Upper lobe of left lung (tissue), 6 donors: Measurements from ENCODE around the gene NFASC. TPM values are rescaled to one million over a fixed set of nuclear protein-coding genes. Genes with fewer than 3 reads are reported as not detected.

Experiments
- ATAC-seq, 2 donors: fragments of 200-7000 bp; cut with Tn5 transposase; one replicate each; pipeline ENCODE4 v1.9.1; 2022; ENCODE audit warnings: mild to moderate bottlenecking in 2 of 2, moderate library complexity in 2 of 2; ENCODE audit not compliant: low FRiP score in 2 of 2
- DNase-seq, 2 donors: peaks; one replicate each; pipeline ENCODE4 v3.0.0-alpha.2; 2019 to 2020
- H3K27ac ChIP-seq, 4 donors: fragments of 200-600 bp; sonication (generic); one replicate each; pipeline ENCODE4 v1.5.1; 2016 to 2019
- H3K27me3 ChIP-seq, 4 donors: fragments of 200-600 bp; sonication (generic); one replicate each; pipeline ENCODE4 v1.5.1; 2017 to 2019
- H3K36me3 ChIP-seq, 4 donors: fragments of 200-600 bp; sonication (generic); one replicate each; pipeline ENCODE4 v1.5.1; 2016 to 2019
- H3K4me1 ChIP-seq, 4 donors: fragments of 200-600 bp; sonication (generic); one replicate each; pipeline ENCODE4 v1.5.1; 2018 to 2019
- H3K4me3 ChIP-seq, 4 donors: fragments of 200-600 bp; sonication (generic); one replicate each; pipeline ENCODE4 v1.5.1; 2017 to 2019; ENCODE audit warnings: mild to moderate bottlenecking in 2 of 4, moderate library complexity in 1 of 4
- H3K9me3 ChIP-seq, 4 donors: fragments of 200-600 bp; sonication (generic); one replicate each; pipeline ENCODE4 v1.5.1; 2018 to 2019
- CTCF ChIP-seq, 6 experiments: fragments of 450-650 bp in 4 of 6; fragments of 200-600 bp in 2 of 6; sonication (generic) in 2 of 6; IDR thresholded peaks; one replicate each; pipeline ENCODE4 v1.5.1; 2016 to 2019; ENCODE audit warnings: antibody characterized with exemption in 6 of 6
- EP300 ChIP-seq, 4 donors: sonication (generic); formaldehyde crosslinking; IDR thresholded peaks; one replicate each; pipeline ENCODE4 v1.5.1; 2017; ENCODE audit warnings: antibody characterized with exemption in 4 of 4, control low read depth in 2 of 4
- POLR2A ChIP-seq, 4 donors: fragments of 450-650 bp; IDR thresholded peaks; one replicate each; pipeline ENCODE4 v1.5.1; 2016 to 2017; ENCODE audit warnings: antibody characterized with exemption in 4 of 4, mild to moderate bottlenecking in 2 of 4
- POLR2AphosphoS5 ChIP-seq, 2 donors: sonication (generic); formaldehyde crosslinking; IDR thresholded peaks; one replicate each; pipeline ENCODE4 v1.5.1; 2017; ENCODE audit warnings: antibody characterized with exemption in 2 of 2
- WGBS, 2 donors: methylation state at CpG; one replicate each; pipeline ENCODE4 v1.1.5; 2017 to 2018; 5-methylcytosine and 5-hydroxymethylcytosine counted together
- total RNA-seq, 6 donors: library from RNA; depleted of rRNA in 4 of 6; stranded (reverse); fragments of >200 nt in 4 of 6; gene quantifications; one replicate each; pipeline versions ENCODE4 v1.1.0 to v1.2.1, GENCODE V29; 2016 to 2021
- donor health status: DM: no; HTN: no; CAD: no; lungs with moderate emphysema.
- donor health status: DM: no; HTN: yes; CAD: no; lungs with severe emphysema.

NFASC gene
- total RNA-seq, 6 donors from 2014 or later = 5.5 to 16.8 (median 6.9) TPM

GRCh38 chr1:205048382-205048781, 177.7 kb downstream of the NFASC start:
- ATAC-seq (no peak), DNase-seq (no peak)
- peaks cover 0 to 18% (median 0%) of the 10 kb centered on the region in 4 donors for H3K27me3 ChIP-seq
- H3K36me3 ChIP-seq = no peaks in the 10 kb centered on the region
- no peaks in the 10 kb centered on the region for H3K9me3 ChIP-seq
- H3K4me3 ChIP-seq = no peak overlapping the region
- TF ChIP-seq CTCF (IDR thresholded peaks at IDR 0.05) (no peak), EP300 (IDR thresholded peaks at IDR 0.05) (no peak), POLR2AphosphoS5 (IDR thresholded peaks at IDR 0.05) (no peak), POLR2A (IDR thresholded peaks at IDR 0.05) (no peak)
- 86 to 97% methylated on average over 6 to 9 of the region's 9 CpGs for WGBS, 2 donors
- H3K4me1 ChIP-seq = no peaks in the 10 kb centered on the region
- no peak overlapping the region for H3K27ac ChIP-seq

- H3K36me3 ChIP-seq = no peaks in the 10 kb centered on the region
- 72 to 79% methylated on average over 4 to 6 of the region's 6 CpGs for WGBS, 2 donors
- H3K27me3 ChIP-seq = peaks cover 0 to 11% (median 0%) of the 10 kb centered on the region in 4 donors
- TF ChIP-seq POLR2AphosphoS5 (IDR thresholded peaks at IDR 0.05) = no peak
- TF ChIP-seq CTCF (IDR thresholded peaks at IDR 0.05) = no peak
- no peak for TF ChIP-seq EP300 (IDR thresholded peaks at IDR 0.05)
- TF ChIP-seq POLR2A (IDR thresholded peaks at IDR 0.05) = no peak
- no peaks in the 10 kb centered on the region for H3K9me3 ChIP-seq
- H3K4me1 ChIP-seq = no peaks in the 10 kb centered on the region
- no peak overlapping the region for H3K27ac ChIP-seq
- H3K4me3 ChIP-seq = no peak overlapping the region
- DNase-seq (no peak), ATAC-seq (no peak)
Observed at GRCh38 chr1:205049479-205049878, 178.8 kb downstream of the NFASC start.

GRCh38 chr1:205052690-205053089, 182.0 kb downstream of the NFASC start:
- WGBS, 2 donors = 78 to 100% methylated on average over 2 to 11 of the region's 11 CpGs
- H3K27me3 ChIP-seq = peaks cover 0 to 5% (median 0%) of the 10 kb centered on the region in 4 donors
- DNase-seq (no peak), ATAC-seq (no peak)
- no peak for TF ChIP-seq POLR2AphosphoS5 (IDR thresholded peaks at IDR 0.05)
- no peak for TF ChIP-seq CTCF (IDR thresholded peaks at IDR 0.05)
- TF ChIP-seq POLR2A (IDR thresholded peaks at IDR 0.05) = no peak
- no peak for TF ChIP-seq EP300 (IDR thresholded peaks at IDR 0.05)
- H3K4me1 ChIP-seq = no peaks in the 10 kb centered on the region
- no peaks in the 10 kb centered on the region for H3K9me3 ChIP-seq
- no peaks in the 10 kb centered on the region for H3K36me3 ChIP-seq
- no peak overlapping the region for H3K27ac ChIP-seq
- no peak overlapping the region for H3K4me3 ChIP-seq

GRCh38 chr1:205053296-205053695, 182.6 kb downstream of the NFASC start:
- TF ChIP-seq EP300 (IDR thresholded peaks at IDR 0.05) (no peak), POLR2A (IDR thresholded peaks at IDR 0.05) (no peak), POLR2AphosphoS5 (IDR thresholded peaks at IDR 0.05) (no peak), CTCF (IDR thresholded peaks at IDR 0.05) (no peak)

GRCh38 chr1:205054013-205054412, 183.4 kb downstream of the NFASC start:
- DNase-seq (peak in 1 of 2 donors; percentile 39), ATAC-seq (no peak)
- H3K27ac ChIP-seq = no peak overlapping the region
- no peaks in the 10 kb centered on the region for H3K4me1 ChIP-seq
- H3K4me3 ChIP-seq = no peak overlapping the region
- peaks cover 0 to 5% (median 0%) of the 10 kb centered on the region in 4 donors for H3K27me3 ChIP-seq
- H3K36me3 ChIP-seq = no peaks in the 10 kb centered on the region
- no peaks in the 10 kb centered on the region for H3K9me3 ChIP-seq
- no peak for TF ChIP-seq POLR2AphosphoS5 (IDR thresholded peaks at IDR 0.05)
- WGBS, 2 donors = 46 to 49% methylated on average over 6 to 7 of the region's 7 CpGs

More at GRCh38 chr1:205053296-205053695, 182.6 kb downstream of the NFASC start:
- 91 to 98% methylated on average over 5 of the region's 5 CpGs for WGBS, 2 donors
- Histone ChIP-seq H3K4me3 (no peak overlapping the region), H3K27me3 (peaks cover 0 to 5% (median 0%) of the 10 kb centered on the region in 4 donors), H3K27ac (no peak overlapping the region), H3K9me3 (no peaks in the 10 kb centered on the region), H3K4me1 (no peaks in the 10 kb centered on the region), H3K36me3 (no peaks in the 10 kb centered on the region)
- no peak for ATAC-seq
- DNase-seq = no peak
